D721Med (cell line): Measurements from ENCODE around the gene DPM3.

Experiments used
- DNase-seq: peaks from one replicate; pipeline ENCODE4 v3.0.0; 2011; ENCODE audit warnings: low spot score; ENCODE audit not compliant: insufficient read length
- FAIRE-seq: peaks from 2 replicates; lab custom pipeline; 2011; peaks lifted over from hg19 to GRCh38; lab: Jason Lieb, UNC
- CTCF ChIP-seq: IDR thresholded peaks from 2 replicates; pipeline ENCODE4 v1.5.1; 2012; ENCODE audit warnings: mild to moderate bottlenecking, control low read depth; ENCODE audit not compliant: insufficient read depth; ENCODE audit errors: missing control alignments

The DPM3 gene

GRCh38 chr1:155136748-155137147, 3.6 kb downstream of the DPM3 start:
- FAIRE-seq (no peak), DNase-seq (no peak)
- TF ChIP-seq CTCF = no peak

- DNase-seq = peak; percentile 99
- no peak for FAIRE-seq
- TF ChIP-seq CTCF = no peak
These were observed 4.8 kb downstream of the DPM3 start, which contains the start of gene SLC50A1 for GRCh38 chr1:155135415-155136028. Gene SLC50A1, plus strand, starts transcription at chr1:155135852. Its CDS starts 60 bp downstream, at chr1:155135912.

GRCh38 chr1:155134880-155135414, 5.4 kb downstream of the DPM3 start:
- FAIRE-seq (no peak), DNase-seq (peak; percentile 38)
- no peak for TF ChIP-seq CTCF

GRCh38 chr1:155134322-155134721, 6.0 kb downstream of the DPM3 start:
- FAIRE-seq = no peak
- no peak for DNase-seq
- TF ChIP-seq CTCF = no peak

GRCh38 chr1:155133799-155134281, 6.5 kb downstream of the DPM3 start:
- no peak for TF ChIP-seq CTCF

GRCh38 chr1:155131856-155132255, 8.5 kb downstream of the DPM3 start:
- FAIRE-seq = no peak
- no peak for TF ChIP-seq CTCF

More at GRCh38 chr1:155133799-155134281, 6.5 kb downstream of the DPM3 start:
- no peak for FAIRE-seq
- DNase-seq = no peak

GRCh38 chr1:155131285-155131684, 9.0 kb downstream of the DPM3 start:
- no peak for TF ChIP-seq CTCF
- no peak for DNase-seq
- FAIRE-seq = no peak

More at GRCh38 chr1:155131856-155132255, 8.5 kb downstream of the DPM3 start:
- DNase-seq = no peak
